Gastroesophageal sphincter (tissue), 4 donors: ENCODE results near the gene DAAM1. TPM values are rescaled to one million over a fixed set of nuclear protein-coding genes. Genes with fewer than 3 reads are reported as not detected.
A peak's percentile ranks its signal among the peaks of the same experiment; 100 is the strongest.

ENCODE experiments used
- ATAC-seq: fragments of 150-250 bp; one replicate; pipeline ENCODE4 v1.9.1; 2016; ENCODE audit warnings: mild to moderate bottlenecking, moderate library complexity
- H3K27ac ChIP-seq, 4 donors: fragments of 200-600 bp; sonication (generic) in 3 of 4; 1 replicate in 3 of 4; 2 replicates in 1 of 4; pipeline ENCODE4 v1.5.1; 2016 to 2019
- H3K27me3 ChIP-seq: fragments of 200-600 bp; sonication (generic); one replicate; pipeline ENCODE4 v1.5.1; 2019
- H3K36me3 ChIP-seq, 2 donors: fragments of 200-600 bp; sonication (generic); one replicate each; pipeline ENCODE4 v1.5.1; 2019; ENCODE audit warnings: control low read depth in 1 of 2
- H3K4me1 ChIP-seq, 3 donors: fragments of 200-600 bp; sonication (generic); 1 replicate in 2 of 3; 2 replicates in 1 of 3; pipeline ENCODE4 v1.5.1; 2016 to 2019; ENCODE audit warnings: control low read depth in 2 of 3
- H3K4me3 ChIP-seq, 2 donors: fragments of 200-600 bp; sonication (generic); one replicate each; pipeline ENCODE4 v1.5.1; 2019; ENCODE audit warnings: mild to moderate bottlenecking in 1 of 2, moderate library complexity in 1 of 2
- H3K9me3 ChIP-seq, 3 donors: fragments of 200-600 bp; sonication (generic); one replicate each; pipeline ENCODE4 v1.5.1; 2017 to 2019; ENCODE audit warnings: control low read depth in 2 of 3
- EP300 ChIP-seq: sonication (generic); formaldehyde crosslinking; IDR thresholded peaks from one replicate; pipeline ENCODE4 v1.6.1; 2017; ENCODE audit warnings: antibody characterized with exemption, mild to moderate bottlenecking
- POLR2A ChIP-seq, 2 donors: fragments of 450-650 bp; IDR thresholded peaks; one replicate each; pipeline ENCODE4 v1.6.1; 2017; ENCODE audit warnings: antibody characterized with exemption in 2 of 2, mild to moderate bottlenecking in 2 of 2, moderate library complexity in 1 of 2
- POLR2AphosphoS5 ChIP-seq: sonication (generic); formaldehyde crosslinking; IDR thresholded peaks from one replicate; pipeline ENCODE4 v1.6.1; 2017; ENCODE audit warnings: antibody characterized with exemption
- WGBS, 2 donors: methylation state at CpG; one replicate each; pipeline ENCODE4 v1.1.5; 2018; ENCODE audit warnings: low coverage in 1 of 2; 5-methylcytosine and 5-hydroxymethylcytosine counted together
- total RNA-seq, 4 donors: library from RNA; depleted of rRNA; stranded (reverse); fragments of >200 nt; gene quantifications; one replicate each; pipeline ENCODE4 v1.1.0, GENCODE V29; 2016
- TF ChIP-seq, protein P1 (sequence below), 4 experiments: fragments of 200-600 bp in 2 of 4; fragments of 450-650 bp in 2 of 4; sonication (generic) in 1 of 4; IDR thresholded peaks; one replicate each; pipeline ENCODE4 v1.5.1; 2017 to 2019; ENCODE audit warnings: antibody characterized with exemption in 4 of 4, mild to moderate bottlenecking in 2 of 4, moderate library complexity in 2 of 4

DAAM1 gene
- total RNA-seq, 4 donors from 2014 or later = 64.0 to 124 (median 87.3) TPM

- ATAC-seq = peak; percentile 29
- H3K27me3 ChIP-seq = no peaks in the 10 kb centered on the region
- peak overlapping the region; percentile 78 to 92 for H3K4me3 ChIP-seq
- TF ChIP-seq, protein P1, sequence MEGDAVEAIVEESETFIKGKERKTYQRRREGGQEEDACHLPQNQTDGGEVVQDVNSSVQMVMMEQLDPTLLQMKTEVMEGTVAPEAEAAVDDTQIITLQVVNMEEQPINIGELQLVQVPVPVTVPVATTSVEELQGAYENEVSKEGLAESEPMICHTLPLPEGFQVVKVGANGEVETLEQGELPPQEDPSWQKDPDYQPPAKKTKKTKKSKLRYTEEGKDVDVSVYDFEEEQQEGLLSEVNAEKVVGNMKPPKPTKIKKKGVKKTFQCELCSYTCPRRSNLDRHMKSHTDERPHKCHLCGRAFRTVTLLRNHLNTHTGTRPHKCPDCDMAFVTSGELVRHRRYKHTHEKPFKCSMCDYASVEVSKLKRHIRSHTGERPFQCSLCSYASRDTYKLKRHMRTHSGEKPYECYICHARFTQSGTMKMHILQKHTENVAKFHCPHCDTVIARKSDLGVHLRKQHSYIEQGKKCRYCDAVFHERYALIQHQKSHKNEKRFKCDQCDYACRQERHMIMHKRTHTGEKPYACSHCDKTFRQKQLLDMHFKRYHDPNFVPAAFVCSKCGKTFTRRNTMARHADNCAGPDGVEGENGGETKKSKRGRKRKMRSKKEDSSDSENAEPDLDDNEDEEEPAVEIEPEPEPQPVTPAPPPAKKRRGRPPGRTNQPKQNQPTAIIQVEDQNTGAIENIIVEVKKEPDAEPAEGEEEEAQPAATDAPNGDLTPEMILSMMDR (IDR thresholded peaks at IDR 0.05) = peak in 2 of 4 experiments; percentile 5 to 28
- TF ChIP-seq POLR2A (IDR thresholded peaks at IDR 0.05) = no peak
- TF ChIP-seq EP300 = no peak
- TF ChIP-seq POLR2AphosphoS5 = no peak
- H3K36me3 ChIP-seq = no peaks in the 10 kb centered on the region
- H3K4me1 ChIP-seq = peaks cover 6 to 49% (median 15%) of the 10 kb centered on the region in 3 donors
- WGBS, 2 donors = 0% methylated on average over 5 to 19 of the region's 51 CpGs
- H3K9me3 ChIP-seq = no peaks in the 10 kb centered on the region
- peak overlapping the region; percentile 93 to 98 (median 96) for H3K27ac ChIP-seq
Measured at GRCh38 chr14:59189091-59189785, 771 bp downstream of the DAAM1 start.

DNA sequence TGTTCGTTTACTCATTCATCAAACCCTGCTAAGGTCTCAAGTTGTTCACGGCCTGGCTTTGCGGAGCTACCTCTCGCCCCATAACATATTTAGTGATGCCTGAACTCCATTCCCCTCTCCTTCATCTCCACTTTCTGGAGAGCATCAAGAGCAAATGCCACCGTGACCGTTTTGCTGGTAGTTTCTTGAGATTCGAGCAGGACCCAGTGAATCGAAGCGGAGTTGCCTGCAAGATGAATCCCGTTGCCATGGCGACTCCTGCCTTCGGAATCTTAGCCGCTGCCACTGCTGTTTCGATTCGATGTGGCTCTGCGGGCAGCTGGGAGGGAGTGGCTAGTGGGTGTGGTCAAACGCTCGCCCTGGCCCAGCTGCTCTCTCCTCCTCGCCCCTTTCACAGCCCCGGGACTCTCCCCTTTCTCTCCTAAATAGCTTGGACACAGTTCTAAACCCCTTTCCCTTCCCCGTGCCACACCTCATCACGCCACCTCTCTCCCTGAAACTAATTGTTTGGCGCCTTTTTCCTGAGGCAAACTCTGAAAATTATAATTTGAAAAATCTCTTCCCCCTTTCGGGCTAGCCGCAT lies 1.4 kb downstream of the DAAM1 start:
- no peaks in the 10 kb centered on the region for H3K27me3 ChIP-seq
- 2 to 4% methylated on average over 22 to 25 of the region's 25 CpGs for WGBS, 2 donors
- TF ChIP-seq POLR2AphosphoS5 = peak; percentile 30
- no peak for TF ChIP-seq POLR2A (IDR thresholded peaks at IDR 0.05)
- no peaks in the 10 kb centered on the region for H3K36me3 ChIP-seq
- H3K4me3 ChIP-seq = peak overlapping the region; percentile 78 to 92
- H3K27ac ChIP-seq = peak overlapping the region; percentile 93 to 98 (median 96)
- no peaks in the 10 kb centered on the region for H3K9me3 ChIP-seq
- H3K4me1 ChIP-seq = peaks cover 11 to 55% (median 15%) of the 10 kb centered on the region in 3 donors
- ATAC-seq = peak; percentile 14

DNA sequence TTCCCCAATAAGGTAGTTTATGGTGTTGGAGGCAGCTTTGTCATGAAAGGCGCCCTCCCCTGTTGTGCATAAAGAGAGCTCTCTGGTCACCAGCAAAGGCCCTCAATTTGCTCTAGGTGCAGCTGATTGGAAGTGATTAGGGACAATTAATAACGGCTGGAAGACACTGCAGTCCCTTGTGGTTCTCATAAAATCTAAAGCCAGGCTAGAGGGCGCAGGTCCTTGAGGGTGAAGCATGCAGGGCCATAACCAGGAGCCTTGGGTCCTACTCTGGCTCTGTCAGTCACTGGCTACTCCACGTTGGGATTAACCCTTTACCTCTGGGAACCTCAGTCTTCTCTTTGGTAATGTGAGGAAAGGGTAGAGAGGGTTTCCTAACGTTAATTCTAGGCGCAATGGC lies 1.9 kb downstream of the DAAM1 start:
- Histone ChIP-seq H3K4me1 (peaks cover 12 to 60% (median 15%) of the 10 kb centered on the region in 3 donors), H3K36me3 (no peaks in the 10 kb centered on the region), H3K9me3 (no peaks in the 10 kb centered on the region), H3K27me3 (no peaks in the 10 kb centered on the region), H3K4me3 (peak overlapping the region; percentile 78 to 92), H3K27ac (peak overlapping the region; percentile 93 to 98 (median 96))
- WGBS, 2 donors = 7 to 22% methylated on average over 1 to 3 of the region's 6 CpGs
- TF ChIP-seq, protein P1 (IDR thresholded peaks at IDR 0.05) = peak in 1 of 4 experiments; percentile 30
- TF ChIP-seq EP300 = no peak
- no peak for TF ChIP-seq POLR2A (IDR thresholded peaks at IDR 0.05)
- TF ChIP-seq POLR2AphosphoS5 = no peak
- no peak for ATAC-seq

DNA sequence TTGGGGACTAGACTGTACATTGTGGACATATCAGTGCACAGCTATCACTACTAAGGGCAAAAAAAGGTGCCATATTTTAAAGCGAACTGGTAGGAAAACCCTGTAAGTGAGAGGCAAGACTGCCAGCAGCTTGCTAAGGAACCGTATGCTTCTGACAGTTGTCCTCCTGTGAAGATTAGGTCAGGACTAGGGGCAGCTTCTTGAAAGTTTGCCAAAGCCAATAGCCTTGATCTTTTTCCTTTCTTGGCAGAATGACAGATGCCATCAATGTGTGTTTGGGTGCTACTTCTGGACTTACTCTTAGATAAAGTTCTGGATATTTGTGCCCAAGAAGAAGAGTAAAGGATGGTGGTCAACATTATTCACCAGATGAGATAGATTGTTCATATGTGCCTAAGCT lies 7.4 kb downstream of the DAAM1 start:
- no peak for ATAC-seq
- Histone ChIP-seq H3K27me3 (no peaks in the 10 kb centered on the region), H3K27ac (peak overlapping the region in 3 of 4 donors; percentile 43 to 98 (median 93)), H3K9me3 (no peaks in the 10 kb centered on the region), H3K4me3 (no peak overlapping the region), H3K36me3 (no peaks in the 10 kb centered on the region), H3K4me1 (peaks cover 27 to 100% (median 27%) of the 10 kb centered on the region in 3 donors)
- TF ChIP-seq, protein P1 (IDR thresholded peaks at IDR 0.05) = no peak
- TF ChIP-seq EP300 (no peak), POLR2A (IDR thresholded peaks at IDR 0.05) (no peak), POLR2AphosphoS5 (no peak)
- WGBS, 2 donors = 0 to 50% methylated on average over 1 to 2 of the region's 2 CpGs

GRCh38 chr14:59197695-59198262 lies 9.3 kb downstream of the DAAM1 start:
- 38 to 54% methylated on average over 4 to 5 of the region's 5 CpGs for WGBS, 2 donors
- H3K9me3 ChIP-seq = no peaks in the 10 kb centered on the region
- no peaks in the 10 kb centered on the region for H3K36me3 ChIP-seq
- no peaks in the 10 kb centered on the region for H3K27me3 ChIP-seq
- no peak for ATAC-seq
- TF ChIP-seq EP300 (no peak), POLR2AphosphoS5 (no peak)
- peak overlapping the region; percentile 40 to 98 (median 78) for H3K27ac ChIP-seq
- peaks cover 24 to 100% (median 25%) of the 10 kb centered on the region in 3 donors for H3K4me1 ChIP-seq
- no peak overlapping the region for H3K4me3 ChIP-seq
